Myocyte (in vitro differentiated cells): ENCODE measurements around the gene UBE2D1. TPM values are rescaled to one million over a fixed set of nuclear protein-coding genes. Genes with fewer than 3 reads are reported as not detected.

Experiments
- total RNA-seq: library from RNA; depleted of rRNA; stranded (reverse); fragments of >200 nt; gene quantifications from 2 replicates; pipeline ENCODE4 v1.2.3, GENCODE V29; 2014

The UBE2D1 gene
- total RNA-seq, 1 donor from 2014 or later, result 53.4 TPM

Other genes with a start within 250 kb of the UBE2D1 start
- gene IPMK, start 67.1 kb upstream of the UBE2D1 start, total RNA-seq, result 7.3 and 11.2 TPM in 2 replicates
- 31.6 and 46.3 TPM in 2 replicates for gene CISD1, start 65.8 kb upstream of the UBE2D1 start, total RNA-seq
- gene TFAM, start 50.4 kb downstream of the UBE2D1 start, total RNA-seq, result 17.7 and 22.1 TPM in 2 replicates
- 10.3 and 10.6 TPM in 2 replicates for gene BICC1, start 177.9 kb downstream of the UBE2D1 start, total RNA-seq